Left kidney (tissue), 2 donors: ENCODE results near the gene UTF1. TPM values are rescaled to one million over a fixed set of nuclear protein-coding genes. Genes with fewer than 3 reads are reported as not detected.
"Not testable (repeated sequence)": the region's sequence is repeated elsewhere in the genome, so short reads cannot be mapped to it uniquely, and the experiment has no call there.

Source experiments
- DNase-seq: peaks from one replicate; pipeline ENCODE4 v3.0.0-alpha.2; 2013
- polyA plus RNA-seq: library from polyadenylated mRNA; unstranded; fragments of 120-200 nt; gene quantifications from one replicate; pipeline ENCODE4 v1.2.1, GENCODE V29; 2013; ENCODE audit not compliant: insufficient read length

UTF1 gene
- polyA plus RNA-seq, 1 donor, result not detected

- no peak for DNase-seq
Observed at GRCh38 chr10:133229265-133230043, 563 bp upstream of the UTF1 start.

GRCh38 chr10:133230387-133231195, 574 bp downstream of the UTF1 start:
- no peak for DNase-seq

- no peak for DNase-seq
Observed at GRCh38 chr10:133231244-133231945, 1.4 kb downstream of the UTF1 start.

- no peak for DNase-seq
Observed at GRCh38 chr10:133231946-133232574, 2.0 kb downstream of the UTF1 start.

- DNase-seq, result not testable (repeated sequence)
Observed at GRCh38 chr10:133234796-133235195, 4.8 kb downstream of the UTF1 start.

- DNase-seq, result no peak
Observed at GRCh38 chr10:133235265-133235855, 5.3 kb downstream of the UTF1 start.

- DNase-seq, result no peak
Observed at GRCh38 chr10:133235932-133236331, 5.9 kb downstream of the UTF1 start.

- no peak for DNase-seq
Observed at GRCh38 chr10:133236401-133237240, 6.6 kb downstream of the UTF1 start.

- no peak for DNase-seq
Observed at GRCh38 chr10:133237241-133237587, 7.2 kb downstream of the UTF1 start.

GRCh38 chr10:133237588-133238465, 7.8 kb downstream of the UTF1 start, which contains the start of gene VENTX:
VENTX (plus strand) TSS chr10:133237855; CDS start chr10:133237915, 60 bp downstream.
- no peak for DNase-seq

- DNase-seq, result no peak
Observed at GRCh38 chr10:133238466-133238804, 8.4 kb downstream of the UTF1 start.

- DNase-seq, result no peak
Observed at GRCh38 chr10:133239990-133240389, 10.0 kb downstream of the UTF1 start.

GRCh38 chr10:133241501-133242205, 11.6 kb downstream of the UTF1 start:
- DNase-seq, result no peak

- DNase-seq, result no peak
Observed at GRCh38 chr10:133242611-133243356, 12.8 kb downstream of the UTF1 start.

GRCh38 chr10:133243593-133243992, 13.6 kb downstream of the UTF1 start:
- no peak for DNase-seq

GRCh38 chr10:133245439-133246235, 15.6 kb downstream of the UTF1 start:
- no peak for DNase-seq

GRCh38 chr10:133246236-133246626, 16.2 kb downstream of the UTF1 start:
- DNase-seq, result no peak
